Activated CD4-positive, alpha-beta T cell treated with anti-CD3 and anti-CD28 coated beads for 48 hours (primary cell): ENCODE results near the gene CCDC85C.
A peak's percentile ranks its signal among the peaks of the same experiment; 100 is the strongest.

Experiments used
- DNase-seq: peaks from one replicate; pipeline ENCODE4 v3.0.0-alpha.2; 2020

The CCDC85C gene

DNA sequence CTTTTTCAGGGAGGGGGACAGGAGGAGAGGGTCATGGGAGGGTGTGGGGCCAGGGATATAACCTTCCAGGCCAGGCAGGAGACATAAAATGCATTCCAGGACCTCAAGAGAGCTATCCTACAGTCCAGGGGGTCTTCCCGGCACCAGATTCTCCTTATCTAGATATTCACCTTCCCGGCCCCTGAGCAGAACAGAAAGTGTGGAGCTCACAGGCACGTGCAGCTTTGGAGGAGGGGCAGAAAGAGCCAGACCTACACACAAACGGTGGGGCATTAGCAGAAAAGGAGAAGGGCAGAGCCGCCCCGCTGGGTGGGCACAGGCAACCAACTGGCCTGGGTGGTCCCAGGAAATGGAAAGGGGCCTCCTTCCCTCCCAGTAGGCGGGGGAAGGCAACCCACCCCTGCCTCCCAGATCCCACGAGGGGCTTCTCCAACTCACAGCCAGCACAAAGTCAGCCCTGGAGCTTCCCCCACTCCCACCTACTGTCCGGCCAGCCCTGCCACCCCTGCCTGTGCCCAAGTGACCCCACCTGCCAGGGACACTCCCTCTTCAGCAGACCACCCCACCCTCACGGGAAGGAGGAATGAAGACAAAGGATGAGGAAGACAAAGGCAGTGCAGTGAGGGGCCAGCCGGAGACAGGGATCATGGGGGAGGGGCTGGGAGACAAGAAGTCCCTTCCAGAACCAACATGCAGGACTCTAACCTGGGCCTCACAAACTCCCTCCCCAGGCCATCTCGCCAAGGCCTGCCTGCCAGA lies 33.3 kb downstream of the CCDC85C start:
- DNase-seq = no peak

GRCh38 chr14:99569725-99570543 lies 34.1 kb downstream of the CCDC85C start:
- DNase-seq = no peak

DNA sequence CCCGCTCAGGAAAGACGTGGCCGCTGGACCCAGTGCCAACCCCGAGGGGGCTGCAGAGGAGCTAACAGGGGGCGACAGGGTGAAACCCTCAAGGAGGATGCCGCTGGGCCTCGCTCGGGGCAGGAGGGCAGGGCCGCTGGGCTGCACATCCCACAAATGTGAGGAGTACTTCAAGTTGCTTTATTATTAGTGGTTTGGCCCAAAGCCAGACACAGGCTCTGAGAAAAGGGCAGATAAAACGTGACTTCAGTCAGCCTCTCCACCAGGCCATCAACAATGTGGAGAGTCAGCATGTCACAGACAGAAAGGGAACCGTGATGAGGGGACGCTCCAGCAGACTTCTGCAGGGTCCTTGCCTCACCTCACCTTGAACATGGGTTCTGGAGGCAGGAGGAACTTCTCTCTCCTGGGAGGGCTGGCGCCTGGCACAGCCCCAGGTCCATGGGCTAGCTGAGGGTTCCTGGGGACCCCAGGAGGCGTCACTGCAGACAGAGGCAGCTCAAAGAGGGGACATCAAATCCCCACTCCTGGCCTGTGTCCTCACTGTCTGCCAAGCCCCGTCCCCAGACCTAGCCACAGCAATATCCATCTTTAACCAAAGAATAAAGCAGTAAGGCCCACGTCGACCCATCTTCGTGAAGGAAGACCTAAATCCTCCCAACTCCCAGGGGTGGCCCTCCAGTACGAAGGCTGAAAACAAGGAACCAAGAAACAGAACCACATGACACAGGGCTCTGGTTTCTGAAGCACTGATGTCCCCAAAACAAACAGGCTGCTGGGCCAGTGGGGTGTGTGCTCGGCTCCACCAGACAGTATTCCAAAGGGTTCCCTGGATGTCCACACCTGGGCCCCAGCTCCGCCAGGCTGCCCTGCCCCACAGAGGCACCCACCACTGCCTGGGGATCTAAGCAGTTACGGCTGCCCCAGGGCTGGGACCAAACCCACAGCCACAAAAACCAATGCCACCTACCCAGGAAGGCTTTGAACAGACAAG lies 35.1 kb downstream of the CCDC85C start:
- no peak for DNase-seq

DNA sequence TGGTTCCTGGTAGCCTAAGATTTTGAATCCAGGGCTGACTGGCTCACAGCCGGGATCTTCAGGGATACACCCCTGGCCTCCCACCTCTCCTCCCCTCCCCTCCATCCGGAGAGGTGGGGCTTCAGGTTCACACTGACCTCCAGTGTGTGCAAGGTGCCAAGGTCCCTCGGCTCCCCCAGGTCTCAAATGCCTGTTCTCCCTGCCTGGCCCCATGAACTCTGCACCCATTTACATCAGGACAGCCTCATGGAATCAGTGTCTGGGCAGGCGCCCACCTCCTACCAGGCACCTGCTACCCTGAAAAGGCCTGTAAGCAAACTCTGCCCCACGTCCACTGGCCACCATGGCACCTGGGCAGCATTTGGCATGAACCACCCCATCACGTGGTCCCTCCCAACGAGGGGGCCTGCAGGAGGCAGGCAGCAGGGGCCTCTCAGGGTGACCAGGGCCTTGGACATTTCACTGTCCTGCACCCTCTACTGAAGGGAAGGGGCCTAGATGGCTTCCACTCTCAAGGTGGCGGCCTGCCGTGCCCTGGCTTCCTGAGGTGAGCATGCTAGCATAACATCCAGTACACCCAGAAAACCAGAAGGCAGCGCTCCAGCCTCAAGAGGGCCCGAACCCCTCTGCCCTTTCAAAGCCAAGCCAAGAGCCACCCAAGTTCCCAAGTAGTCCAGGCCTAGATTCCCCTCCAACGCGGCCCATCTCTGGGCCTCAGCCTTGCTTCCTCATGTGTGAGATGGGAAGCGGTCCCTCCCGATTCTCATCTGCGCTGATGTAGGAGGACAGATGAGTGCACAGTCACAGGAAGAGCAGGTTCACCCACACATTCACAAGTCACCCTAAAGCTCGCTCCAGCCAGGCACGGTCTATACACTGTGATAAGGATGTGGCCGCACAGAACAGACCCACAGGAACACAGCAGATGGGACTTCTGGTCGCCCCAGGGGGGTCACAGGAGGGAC lies 37.3 kb downstream of the CCDC85C start:
- no peak for DNase-seq

DNA sequence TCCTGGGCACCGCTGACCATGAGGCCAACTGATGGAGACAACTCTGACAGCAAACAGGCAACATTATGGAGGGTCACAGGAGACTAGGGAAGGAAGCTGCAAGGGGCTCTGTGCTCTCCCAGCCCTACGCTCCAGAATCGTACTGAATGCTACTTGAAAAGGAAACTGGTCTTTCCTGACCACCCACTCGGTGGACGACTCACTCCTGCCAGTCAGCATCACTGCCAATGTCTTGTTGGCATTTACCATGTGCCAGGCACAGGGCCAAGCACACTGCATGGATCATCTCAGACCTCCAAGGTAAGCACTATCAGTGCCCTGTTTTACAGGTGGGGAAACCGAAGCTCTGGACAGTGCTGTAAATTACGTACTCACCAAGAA lies 38.0 kb downstream of the CCDC85C start:
- DNase-seq = peak; percentile 18

- DNase-seq = no peak
Observed at GRCh38 chr14:99565383-99565782, 38.6 kb downstream of the CCDC85C start.

- DNase-seq = no peak
Observed at GRCh38 chr14:99564926-99565259, 39.1 kb downstream of the CCDC85C start.

GRCh38 chr14:99564256-99564925 lies 39.6 kb downstream of the CCDC85C start:
- DNase-seq = no peak

- DNase-seq = no peak
Observed at GRCh38 chr14:99563749-99564129, 40.3 kb downstream of the CCDC85C start.

DNA sequence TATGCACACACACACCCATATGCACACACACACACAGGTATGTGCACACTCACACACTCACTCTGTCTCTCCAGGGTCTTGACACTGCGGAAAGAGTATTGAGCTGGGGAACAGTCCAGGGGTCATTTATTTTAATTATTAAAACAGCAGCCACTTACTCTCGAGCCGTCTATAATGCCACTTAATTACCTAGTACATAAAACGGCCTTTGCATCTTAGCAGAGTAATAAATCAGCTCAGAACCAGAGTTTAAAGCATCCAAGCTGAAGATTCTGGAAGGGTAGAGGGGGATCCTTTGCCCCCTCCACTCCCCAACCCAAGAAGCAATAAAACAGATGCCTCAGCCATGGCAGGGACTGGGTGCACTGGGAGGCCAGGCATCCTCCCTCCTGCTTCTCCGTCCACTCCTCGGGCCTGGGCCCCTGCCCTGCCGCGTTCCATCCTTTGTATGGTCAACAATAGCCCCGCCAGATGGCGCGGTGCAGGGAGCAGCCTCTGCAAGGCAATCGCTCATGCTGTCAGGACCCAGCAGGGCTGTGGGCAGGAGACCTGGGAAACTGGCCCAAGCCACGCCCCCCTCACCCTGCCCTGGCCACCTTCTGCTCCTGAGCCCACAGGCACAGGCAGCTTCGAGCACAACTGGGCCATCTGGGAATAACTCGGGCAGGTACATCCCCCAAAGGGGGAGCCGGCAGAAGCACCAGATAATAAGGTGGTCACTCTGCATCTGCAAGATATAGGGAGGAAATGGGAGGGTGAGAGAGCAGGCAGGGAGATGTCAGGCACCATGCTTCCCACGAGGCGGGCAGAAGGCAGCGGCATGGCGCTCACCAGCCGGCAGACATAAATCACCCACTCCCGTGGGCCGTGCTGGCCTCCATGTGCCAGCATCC lies 40.9 kb downstream of the CCDC85C start:
- no peak for DNase-seq

- no peak for DNase-seq
Observed at GRCh38 chr14:99561864-99562263, 42.1 kb downstream of the CCDC85C start.

GRCh38 chr14:99560922-99561683 lies 42.9 kb downstream of the CCDC85C start:
- DNase-seq = no peak

GRCh38 chr14:99560403-99560802 lies 43.6 kb downstream of the CCDC85C start:
- DNase-seq = no peak

DNA sequence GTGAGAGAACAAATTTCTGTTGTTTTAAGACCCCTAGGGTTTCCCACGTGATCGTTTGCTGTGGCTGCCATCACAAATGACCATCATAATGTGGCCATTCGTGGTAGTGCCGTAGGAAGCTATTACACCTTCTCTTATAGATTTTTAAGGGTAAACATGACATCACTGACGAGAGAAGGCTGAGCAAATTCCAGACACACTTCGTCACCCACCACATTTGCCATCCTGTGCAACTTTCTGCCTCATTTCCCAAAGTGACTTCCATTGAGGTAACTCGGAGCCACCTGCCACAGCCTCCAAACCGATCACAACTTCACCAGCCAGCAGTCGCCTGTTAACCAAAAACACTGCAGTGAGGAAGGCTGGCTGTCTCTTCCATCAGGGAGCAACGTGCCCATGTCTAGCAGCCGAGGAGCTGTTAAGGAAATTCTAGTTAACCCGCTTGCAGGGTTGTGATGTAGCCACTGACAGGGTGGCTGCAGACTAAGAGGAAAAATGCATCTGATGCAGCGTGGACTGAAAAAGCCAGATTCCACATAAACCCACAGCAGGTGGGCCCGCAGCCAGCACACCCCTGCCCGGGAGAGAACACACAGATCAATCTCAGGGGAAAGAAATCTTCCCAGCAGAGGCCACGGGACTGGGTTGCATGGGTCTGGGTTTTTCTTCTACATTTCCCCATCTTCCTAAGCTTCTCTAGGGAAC lies 44.6 kb downstream of the CCDC85C start:
- no peak for DNase-seq

- no peak for DNase-seq
Observed at GRCh38 chr14:99556134-99556791, 47.7 kb downstream of the CCDC85C start.

GRCh38 chr14:99554757-99555531 lies 49.1 kb downstream of the CCDC85C start:
- DNase-seq = no peak

DNA sequence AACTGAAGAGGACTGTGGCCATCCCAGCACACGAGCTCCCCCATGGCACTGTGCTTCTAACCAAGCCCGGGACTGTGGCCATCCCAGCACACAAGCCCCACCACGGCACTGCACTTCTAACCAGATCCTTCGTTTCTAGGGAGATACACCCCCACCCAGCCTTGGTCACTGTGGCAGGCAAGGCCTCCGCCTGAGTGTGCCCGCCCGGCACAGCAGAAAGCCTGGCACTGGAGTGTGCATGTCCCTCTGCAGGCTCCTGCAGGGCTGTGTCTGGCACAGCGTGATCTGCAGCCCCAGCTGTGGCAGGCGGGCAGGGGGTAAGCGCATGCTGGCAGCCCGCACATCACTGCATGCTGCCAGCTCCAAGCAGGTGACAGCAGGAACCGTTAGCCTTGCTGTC lies 49.8 kb downstream of the CCDC85C start:
- DNase-seq = no peak
